Measurements from ENCODE around the gene FAM131C.

Gene FAM131C

GRCh38 chr1:16015491-16015890 is 58.0 kb downstream of the FAM131C start:
- no peak for DNase-seq (ENCODE audit: low spot score)

DNA sequence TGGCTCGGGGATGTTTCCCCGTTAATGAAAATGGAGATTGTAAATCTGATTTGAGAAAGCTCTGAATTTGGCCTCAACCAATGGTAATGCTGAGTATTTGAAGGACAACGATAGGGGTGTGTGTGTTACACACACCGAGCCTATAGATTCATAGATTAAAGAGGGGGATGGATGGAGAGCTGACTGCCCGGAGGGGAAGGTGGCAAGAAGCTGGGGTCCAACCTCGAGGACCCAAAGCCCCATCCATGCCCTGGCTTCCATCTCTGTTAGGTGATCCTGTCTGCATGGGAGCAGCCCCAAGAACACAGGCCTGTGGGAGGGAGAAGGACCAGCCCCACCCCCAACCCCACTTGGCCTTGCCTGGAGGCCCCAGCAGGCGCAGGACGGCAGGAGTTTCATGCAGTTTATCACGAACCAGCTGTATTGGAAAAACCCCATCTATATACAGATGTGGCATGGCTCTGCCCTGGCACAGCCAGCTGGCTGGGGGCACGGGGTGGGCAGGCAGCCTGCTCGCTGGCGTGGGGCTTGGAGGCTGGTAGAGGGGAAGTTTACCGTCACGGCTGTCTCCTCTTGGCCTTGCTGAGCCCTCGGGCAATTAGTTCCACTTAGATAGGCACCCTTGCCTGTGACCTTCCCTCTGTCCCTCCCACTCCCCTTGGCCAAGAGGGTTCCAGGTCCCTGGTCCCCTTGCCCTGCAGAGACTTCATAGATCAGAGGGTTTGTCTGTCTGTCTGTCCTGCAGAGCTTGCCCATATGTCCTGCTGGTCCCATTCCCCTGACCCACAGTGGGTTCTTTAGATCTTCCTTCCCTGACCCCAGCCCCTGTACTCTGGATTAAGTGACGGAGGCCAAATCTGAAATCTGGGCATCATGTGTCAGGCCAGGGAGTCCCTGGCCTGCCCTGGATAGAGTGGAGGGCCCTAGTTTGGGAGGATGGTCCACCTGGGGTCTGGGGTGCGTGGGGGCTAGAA is 58.7 kb downstream of the FAM131C start:
- DNase-seq (ENCODE audit: low spot score) = no peak

DNA sequence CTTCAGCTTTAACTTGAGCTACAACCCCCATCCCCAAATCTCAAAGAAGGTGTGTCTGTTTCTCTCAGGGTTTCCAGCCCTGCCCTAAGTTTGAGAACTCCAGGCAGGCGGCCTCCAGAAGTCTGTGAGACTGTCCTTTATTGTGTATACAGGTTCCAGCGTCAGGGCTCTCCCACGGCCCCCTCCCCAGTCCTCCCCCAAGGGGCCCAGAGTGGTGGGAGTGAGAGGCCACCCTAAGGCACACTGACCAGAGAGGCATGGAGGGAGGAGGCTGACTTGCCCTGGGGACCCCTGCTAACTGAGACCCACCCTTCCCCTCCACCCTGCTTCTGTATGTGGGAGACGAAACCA is 59.6 kb downstream of the FAM131C start:
- DNase-seq (ENCODE audit: low spot score) = no peak

DNA sequence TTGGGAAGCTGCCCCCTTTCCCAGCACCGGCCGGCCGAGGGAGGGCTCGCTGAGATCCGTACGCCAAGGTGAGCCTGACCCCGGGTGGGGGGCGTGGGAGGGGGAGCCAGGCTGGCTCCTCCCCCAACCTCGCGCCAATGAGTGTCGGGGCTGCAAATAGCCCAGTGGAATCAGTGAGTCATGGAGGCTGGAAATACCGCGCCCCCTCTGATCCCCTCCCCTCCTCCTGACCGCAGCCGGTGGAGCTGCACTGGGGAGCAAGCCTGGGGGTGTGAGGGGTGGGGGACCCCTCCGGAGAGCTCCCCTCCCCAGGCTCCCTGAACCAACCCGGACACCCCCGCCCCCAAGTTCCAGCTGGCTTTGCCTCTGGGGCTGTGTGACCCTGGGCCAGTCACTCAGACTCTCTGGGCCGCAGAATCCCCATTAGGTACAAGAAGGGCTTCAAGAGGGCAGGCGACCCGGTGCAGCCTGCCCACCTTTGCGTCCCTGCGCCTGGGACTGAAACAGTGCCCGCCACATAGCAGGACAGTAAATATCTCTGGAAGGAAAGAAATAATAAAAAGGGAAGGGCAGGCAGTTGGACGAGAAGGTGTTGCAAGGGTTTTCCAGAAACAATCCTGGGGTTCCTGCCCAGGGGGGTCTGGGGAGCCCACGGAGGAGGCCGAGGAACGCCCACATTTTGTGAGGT is 60.1 kb downstream of the FAM131C start:
- no peak for DNase-seq (ENCODE audit: low spot score)

DNA sequence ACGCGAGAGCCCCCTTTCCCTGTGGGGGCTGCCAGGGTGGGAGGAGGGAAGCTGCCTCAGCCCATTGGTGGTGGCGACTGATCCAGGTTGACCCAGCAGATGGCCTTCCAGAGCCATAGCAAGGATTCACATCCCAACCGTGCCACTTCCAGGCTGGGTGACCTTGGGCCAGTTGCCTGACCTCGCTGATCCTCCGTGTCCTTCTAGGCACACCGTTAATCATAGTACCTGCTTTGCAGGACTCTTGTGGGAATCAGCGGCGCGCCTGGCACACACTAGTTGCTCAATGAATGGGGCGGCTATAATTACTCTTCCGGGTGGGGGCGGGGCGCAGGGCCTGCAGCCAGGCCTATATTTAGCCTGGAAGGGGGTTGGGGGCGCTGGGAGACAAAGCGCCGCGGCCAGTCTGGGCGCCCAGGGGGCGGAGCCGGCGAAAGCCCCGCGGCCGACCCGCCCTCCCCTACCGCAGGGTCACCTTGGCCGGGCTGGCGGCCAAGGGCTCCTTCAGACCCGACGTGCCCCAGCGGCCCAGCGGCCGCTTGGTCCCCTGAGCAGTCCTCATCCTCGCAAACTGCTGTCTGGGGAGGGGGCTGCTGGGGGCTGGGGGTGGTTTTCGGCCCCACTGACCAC is 60.7 kb downstream of the FAM131C start:
- no peak for DNase-seq (ENCODE audit: low spot score)

GRCh38 chr1:16011936-16012589 is 61.4 kb downstream of the FAM131C start:
- DNase-seq (ENCODE audit: low spot score) = no peak

DNA sequence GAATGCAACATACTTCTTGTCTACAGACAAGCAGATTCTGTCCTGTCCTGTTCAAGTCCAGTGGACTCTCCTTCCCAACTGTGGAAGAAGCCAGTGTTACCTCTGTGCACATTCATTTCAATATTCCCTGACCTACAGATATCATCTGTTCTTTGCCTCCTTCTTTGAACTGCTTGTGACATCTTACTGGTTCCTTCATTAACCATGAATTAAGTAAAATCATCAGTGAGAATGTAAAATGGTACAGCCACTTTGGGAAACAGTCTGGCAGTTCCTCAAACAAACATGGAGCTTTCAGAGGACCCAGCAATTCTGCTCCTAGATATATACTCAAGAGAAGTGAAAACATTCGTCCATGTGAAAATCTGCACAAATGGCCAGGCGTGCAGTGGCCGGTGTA is 62.6 kb downstream of the FAM131C start:
- DNase-seq (ENCODE audit: low spot score) = no peak

DNA sequence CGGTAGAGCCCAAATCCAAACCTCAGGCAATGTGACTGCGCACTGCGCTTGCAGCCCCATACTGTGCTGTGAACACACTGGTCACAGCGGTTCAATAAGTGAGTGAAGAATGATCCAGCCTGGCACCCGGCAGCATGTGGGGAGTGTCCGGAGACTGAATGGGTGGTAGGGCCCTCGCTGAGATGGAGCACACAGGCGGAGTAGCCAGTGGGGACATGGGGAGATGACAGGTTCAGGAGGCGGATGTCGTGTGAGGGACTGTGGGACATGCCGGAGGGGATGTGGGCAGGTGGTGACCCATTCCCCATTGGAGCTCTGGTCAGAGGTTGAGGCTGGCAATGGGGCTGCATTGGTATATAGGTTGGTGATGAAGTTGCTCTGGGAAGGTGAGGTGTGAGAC is 63.8 kb downstream of the FAM131C start:
- DNase-seq (ENCODE audit: low spot score) = no peak

DNA sequence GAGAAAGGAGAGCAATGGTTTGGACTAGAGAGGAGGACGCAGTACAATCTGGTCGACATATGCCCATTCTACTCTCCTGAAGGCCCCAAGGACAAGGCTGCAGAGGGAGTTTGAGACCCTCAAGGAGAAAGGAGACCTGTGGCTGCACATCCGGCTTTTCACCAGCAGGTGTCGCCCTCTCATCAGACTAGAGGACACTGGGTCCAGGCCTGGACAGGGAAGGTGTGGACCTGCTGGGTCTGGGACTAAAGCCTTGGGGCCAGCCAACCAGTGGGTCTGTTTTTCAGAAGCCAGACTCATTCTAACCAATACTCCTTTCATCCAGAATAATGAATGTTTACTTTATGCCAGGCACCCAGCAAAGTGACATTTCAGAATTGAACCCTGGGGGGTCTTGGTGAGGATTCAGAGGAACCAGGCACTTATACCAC is 64.4 kb downstream of the FAM131C start:
- DNase-seq (ENCODE audit: low spot score) = peak; percentile 79

Data from hematopoietic multipotent progenitor cell treated with erythropoietin and hydrocortisone succinate and interleukin-3 and kit ligand, for 15 days (in vitro differentiated cells).